HepG2 (cell line): Measurements from ENCODE around the gene EPM2AIP1. TPM values are rescaled to one million over a fixed set of nuclear protein-coding genes. Genes with fewer than 3 reads are reported as not detected.

Experiments used
- ATAC-seq: fragments of 200-7000 bp; cut with Tn5 transposase; 3 replicates; pipeline ENCODE4 v1.9.1; 2020; ENCODE audit warnings: mild to moderate bottlenecking, moderate library complexity
- BruUV-seq: library from RNA; stranded (reverse); fragments of 400-500 nt; replicated peaks from 2 replicates; lab custom pipeline; 2021; lab: Mats Ljungman, UMichigan
- CTCF ChIA-PET: fragments of 300-600 bp; formaldehyde crosslinking; extraction: SDS; loops from one replicate; lab custom pipeline; 2021; ENCODE audit warnings: low total read pairs, inconsistent platforms, low intra/inter-chr PET ratio; lab: Yijun Ruan, JAX
- POLR2A ChIA-PET: fragments of 350-600 bp; sonication (Branson Sonifier 250); formaldehyde crosslinking; loops from one replicate; lab custom pipeline; 2020; ENCODE audit warnings: antibody characterized with exemption, inconsistent platforms; lab: Yijun Ruan, JAX
- DNase-seq: peaks from one replicate; pipeline ENCODE4 v3.0.0-alpha.2; 2015; ENCODE audit warnings: low spot score
- FAIRE-seq: peaks from 3 replicates; lab custom pipeline; 2011; peaks lifted over from hg19 to GRCh38; lab: Jason Lieb, UNC
- H2AFZ ChIP-seq: one replicate; pipeline ENCODE4 v1.6.1; 2011; ENCODE audit warnings: low read length, inconsistent platforms
- H3K27ac ChIP-seq: fragments of 300-600 bp; 3 replicates; pipeline ENCODE4 v1.8.0; 2011; ENCODE audit warnings: mixed run types, mild to moderate bottlenecking, mixed read lengths, low read length, inconsistent platforms; ENCODE audit not compliant: insufficient read depth; ENCODE audit errors: extremely low read length
- H3K27me3 ChIP-seq, 2 experiments: fragments of 200-600 bp in 1 of 2; 2 replicates in 1 of 2; 3 replicates in 1 of 2; pipeline versions ENCODE4 v1.6.0 to v1.8.0; 2011; ENCODE audit warnings: low read length in 2 of 2, mild to moderate bottlenecking in 2 of 2, moderate library complexity in 2 of 2, inconsistent platforms in 1 of 2; ENCODE audit not compliant: insufficient read depth in 2 of 2, control insufficient read depth in 1 of 2
- H3K36me3 ChIP-seq, 2 experiments: fragments of 200-600 bp in 1 of 2; replicated peaks in 1 of 2; 2 replicates in 1 of 2; 3 replicates in 1 of 2; pipeline versions ENCODE4 v1.5.1 to v1.8.0; 2011; ENCODE audit warnings: low read length in 2 of 2, inconsistent platforms in 1 of 2; ENCODE audit not compliant: insufficient read depth in 2 of 2, control insufficient read depth in 1 of 2
- H3K4me1 ChIP-seq: 2 replicates; pipeline ENCODE4 v1.5.1; 2012; ENCODE audit warnings: low read length, inconsistent platforms; ENCODE audit not compliant: insufficient read depth
- H3K4me2 ChIP-seq: 2 replicates; pipeline ENCODE4 v1.6.0; 2011; ENCODE audit warnings: low read depth, low read length, inconsistent platforms
- H3K4me3 ChIP-seq, 3 experiments: fragments of 200-600 bp in 1 of 3; sonication (generic), shearing (Covaris generic) in 1 of 3; replicated peaks in 1 of 3; 2 replicates each; pipeline ENCODE4 v1.5.1; 2011 to 2016; ENCODE audit warnings: low read length in 3 of 3, inconsistent platforms in 2 of 3, low read depth in 2 of 3, mild to moderate bottlenecking in 2 of 3, control low read depth in 1 of 3, mixed read lengths in 1 of 3; ENCODE audit not compliant: insufficient read depth in 1 of 3
- H3K79me2 ChIP-seq: one replicate; pipeline ENCODE4 v1.6.1; 2011; ENCODE audit warnings: low read length, inconsistent platforms; ENCODE audit not compliant: insufficient read depth
- H3K9ac ChIP-seq: 2 replicates; pipeline ENCODE4 v1.6.0; 2011; ENCODE audit warnings: mild to moderate bottlenecking, low read depth, low read length, inconsistent platforms; ENCODE audit not compliant: insufficient read depth
- H3K9me3 ChIP-seq: 2 replicates; pipeline ENCODE4 v1.5.1; 2012; ENCODE audit warnings: mild to moderate bottlenecking, low read length
- H4K20me1 ChIP-seq: 2 replicates; pipeline ENCODE4 v1.6.0; 2011; ENCODE audit warnings: inconsistent platforms, mild to moderate bottlenecking, low read length, moderate library complexity; ENCODE audit not compliant: insufficient read depth
- CC2D1A ChIP-seq: sonication (generic); formaldehyde crosslinking; IDR thresholded peaks from 2 replicates; pipeline ENCODE4 v1.8.1; 2023; ENCODE audit warnings: mild to moderate bottlenecking, missing genetic modification reagents
- CCAR2 ChIP-seq: fragments of 200-400 bp; formaldehyde crosslinking; optimal IDR thresholded peaks from 2 replicates; pipeline ENCODE3; 2018; ENCODE audit warnings: low read depth, mild to moderate bottlenecking, low read length, moderate library complexity
- CCDC6 ChIP-seq: sonication (generic); formaldehyde crosslinking; IDR thresholded peaks from 2 replicates; pipeline ENCODE4 v1.8.1; 2022; ENCODE audit warnings: mild to moderate bottlenecking, missing genetic modification reagents, moderate library complexity
- CEBPG ChIP-seq: IDR thresholded peaks from 2 replicates; pipeline ENCODE4 v1.6.1; 2016
- ISX ChIP-seq: sonication (generic); formaldehyde crosslinking; conservative IDR thresholded peaks from 2 replicates; pipeline ENCODE4 v1.5.0; 2020; ENCODE audit warnings: missing genetic modification reagents
- ONECUT2 ChIP-seq: sonication (generic); formaldehyde crosslinking; IDR thresholded peaks from 2 replicates; pipeline ENCODE4 v1.4.0; 2020; ENCODE audit warnings: missing genetic modification reagents
- RELA ChIP-seq: sonication (generic); formaldehyde crosslinking; IDR thresholded peaks from 2 replicates; pipeline ENCODE4 v1.4.0; 2020; ENCODE audit warnings: missing genetic modification reagents
- SKI ChIP-seq: fragments of 450-650 bp; IDR thresholded peaks from one replicate; pipeline ENCODE4 v1.6.1; 2018; ENCODE audit warnings: mild to moderate bottlenecking; ENCODE audit not compliant: partially characterized antibody
- SNAI1 ChIP-seq: sonication (generic); formaldehyde crosslinking; IDR thresholded peaks from 2 replicates; pipeline ENCODE4 v1.5.0; 2020; ENCODE audit warnings: mild to moderate bottlenecking, missing genetic modification reagents, borderline replicate concordance
- ZNF180 ChIP-seq: sonication (generic); formaldehyde crosslinking; IDR thresholded peaks from 2 replicates; pipeline ENCODE4 v1.4.0; 2020; ENCODE audit warnings: low read depth, missing genetic modification reagents, borderline replicate concordance
- ZNF33B ChIP-seq: sonication (generic); formaldehyde crosslinking; IDR thresholded peaks from 2 replicates; pipeline ENCODE4 v1.5.1; 2020; ENCODE audit warnings: mild to moderate bottlenecking, missing genetic modification reagents
- ZNF367 ChIP-seq: sonication (generic); formaldehyde crosslinking; IDR thresholded peaks from 2 replicates; pipeline ENCODE4 v1.4.0; 2020; ENCODE audit warnings: missing genetic modification reagents, borderline replicate concordance
- ZNF556 ChIP-seq: sonication (generic); formaldehyde crosslinking; IDR thresholded peaks from 2 replicates; pipeline ENCODE4 v1.4.0; 2020; ENCODE audit warnings: mild to moderate bottlenecking, missing genetic modification reagents, borderline replicate concordance
- ZNF672 ChIP-seq: sonication (generic); formaldehyde crosslinking; IDR thresholded peaks from 2 replicates; pipeline ENCODE4 v1.8.1; 2022; ENCODE audit warnings: missing genetic modification reagents
- WGBS: methylation state at CpG from one replicate; pipeline ENCODE4 v1.1.6; 2017; ENCODE audit warnings: low lambda C conversion rate; 5-methylcytosine and 5-hydroxymethylcytosine counted together
- in situ Hi-C: cut with HindIII; loops from 2 replicates; pipeline ENCODE4 v1.10.0; 2017; ENCODE audit warnings: low pct_unique_long_range_greater_than_20kb; ENCODE audit not compliant: extremely low pct_ligation_motif_present
- intact Hi-C: fragments of 100-400 bp; cut with micrococcal nuclease; formaldehyde crosslinking; loops from one replicate; pipeline ENCODE4 v1.10.0; 2022; ENCODE audit not compliant: unreplicated experiment
- polyA plus RNA-seq, 8 experiments: library from polyadenylated mRNA; depleted of rRNA in 3 of 8; stranded (reverse) in 7 of 8; unstranded in 1 of 8; fragments of >200 nt; fragmentation: Illumina TruSeq in 4 of 8; extraction: Trizol in 4 of 8; gene quantifications; 2 replicates each; pipeline versions ENCODE4 v1.2.1 to v1.2.3, GENCODE V29; 2011 to 2016; ENCODE audit warnings: low read depth in 4 of 8, missing spikeins in 1 of 8, mixed read lengths in 1 of 8; ENCODE audit not compliant: insufficient read depth in 1 of 8
- total RNA-seq, 5 experiments: library from RNA; depleted of rRNA; stranded (reverse); fragments of >200 nt; fragmentation: Illumina TruSeq; extraction: Trizol; gene quantifications; 2 replicates each; pipeline ENCODE4 v1.2.3, GENCODE V29; 2016; ENCODE audit warnings: low read depth in 1 of 5
- TF ChIP-seq, protein P1 (sequence below): sonication (generic); IDR thresholded peaks from 2 replicates; pipeline ENCODE4 v1.6.1; 2016; ENCODE audit warnings: low read depth, borderline replicate concordance
- TF ChIP-seq, protein P2 (sequence below): sonication (generic); formaldehyde crosslinking; IDR thresholded peaks from 2 replicates; pipeline ENCODE4 v1.5.0; 2020; ENCODE audit warnings: missing genetic modification reagents, mild to moderate bottlenecking, borderline replicate concordance

The EPM2AIP1 gene
- total and polyA plus RNA-seq, 2 of the 13 experiments (the other 11 are each of a cell fraction or from before 2014, with no cell fraction given) = 10.7 to 23.0 TPM

DNA sequence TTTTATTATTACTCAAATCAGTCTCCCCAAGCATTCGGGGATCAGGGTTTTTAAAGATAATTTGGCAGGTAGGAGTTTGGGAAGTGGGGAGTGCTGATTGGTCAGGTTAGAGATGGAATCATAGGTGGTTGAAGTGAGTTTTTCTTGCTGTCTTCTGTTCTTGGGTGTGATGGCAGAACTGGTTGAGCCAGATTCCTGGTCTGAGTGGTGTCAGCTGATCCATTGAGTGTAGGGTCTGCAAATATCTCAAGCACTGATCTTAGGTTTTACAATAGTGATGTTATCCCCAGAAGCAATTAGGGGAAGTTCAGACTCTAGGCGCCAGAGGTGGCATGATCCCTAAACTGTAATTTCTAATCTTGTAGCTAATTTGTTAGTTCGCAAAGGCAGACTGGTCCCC, 27.5 kb downstream of the EPM2AIP1 start:
- FAIRE-seq = no peak
- 79% methylated on average over 3 of the region's 3 CpGs for WGBS
- no peak overlapping the region for H3K4me2 ChIP-seq

DNA sequence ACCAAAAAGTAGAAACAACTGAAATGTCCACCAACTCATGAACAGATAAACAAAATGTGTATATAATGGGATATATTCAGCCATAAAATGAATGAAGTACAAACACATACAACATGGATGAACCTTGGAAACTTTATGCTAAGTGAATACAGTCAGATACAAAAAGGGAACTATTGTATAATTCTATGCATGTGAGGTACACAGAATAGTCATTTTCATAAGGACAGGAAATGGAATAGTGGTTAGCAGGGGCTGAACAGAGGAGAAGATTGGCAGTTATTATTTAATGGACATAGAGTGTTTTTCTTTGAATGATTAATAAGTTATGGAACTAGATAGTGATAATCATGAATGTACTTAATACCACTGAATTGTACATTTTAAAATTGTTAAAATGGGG, 28.1 kb downstream of the EPM2AIP1 start:
- no peak for DNase-seq
- Histone ChIP-seq H3K36me3 (no peaks in the 10 kb centered on the region), H3K9ac (no peak overlapping the region), H4K20me1 (no peaks in the 10 kb centered on the region), H3K4me2 (no peak overlapping the region), H3K27me3 (no peaks in the 10 kb centered on the region), H3K9me3 (no peaks in the 10 kb centered on the region), H3K79me2 (no peaks in the 10 kb centered on the region), H3K27ac (no peak overlapping the region), H2AFZ (no peak overlapping the region), H3K4me3 (no peak overlapping the region), H3K4me1 (peaks cover 4% of the 10 kb centered on the region)
- FAIRE-seq = no peak
- intact Hi-C loops (no loop called here), in situ Hi-C loops (loop anchor here (25.0 kb wide), 1 partner anchor 228 kb away; no protein-coding TSS in a partner anchor)
- BruUV-seq = no TSS peak
- no peak for ATAC-seq
- ChIA-PET CTCF (no interaction called here), POLR2A (no interaction called here)
- TF ChIP-seq, protein P1, sequence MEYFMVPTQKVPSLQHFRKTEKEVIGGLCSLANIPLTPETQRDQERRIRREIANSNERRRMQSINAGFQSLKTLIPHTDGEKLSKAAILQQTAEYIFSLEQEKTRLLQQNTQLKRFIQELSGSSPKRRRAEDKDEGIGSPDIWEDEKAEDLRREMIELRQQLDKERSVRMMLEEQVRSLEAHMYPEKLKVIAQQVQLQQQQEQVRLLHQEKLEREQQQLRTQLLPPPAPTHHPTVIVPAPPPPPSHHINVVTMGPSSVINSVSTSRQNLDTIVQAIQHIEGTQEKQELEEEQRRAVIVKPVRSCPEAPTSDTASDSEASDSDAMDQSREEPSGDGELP = no peak
- TF ChIP-seq SKI (no peak), CCAR2 (no peak), SNAI1 (no peak), CC2D1A (CRISPR knock-in tag) (no peak), ZNF180 (CRISPR knock-in tag) (no peak)

More for the DNA sequence above, 27.5 kb downstream of the EPM2AIP1 start:
- Histone ChIP-seq H4K20me1 (no peaks in the 10 kb centered on the region), H3K36me3 (no peaks in the 10 kb centered on the region), H3K27ac (no peak overlapping the region), H3K27me3 (no peaks in the 10 kb centered on the region), H2AFZ (no peak overlapping the region), H3K9me3 (no peaks in the 10 kb centered on the region), H3K4me3 (no peak overlapping the region), H3K4me1 (peaks cover 10% of the 10 kb centered on the region), H3K79me2 (no peaks in the 10 kb centered on the region), H3K9ac (no peak overlapping the region)
- POLR2A ChIA-PET = no interaction called here
- in situ Hi-C loops = loop anchor here (25.0 kb wide), 1 partner anchor 228 kb away; no protein-coding TSS in a partner anchor
- no peak for DNase-seq
- TF ChIP-seq ISX (no peak), ZNF33B (no peak), CCDC6 (CRISPR knock-in tag) (no peak), SKI (no peak), ZNF367 (CRISPR knock-in tag) (no peak), CEBPG (CRISPR knock-in tag) (no peak), RELA (CRISPR knock-in tag) (no peak), ONECUT2 (CRISPR knock-in tag) (no peak), ZNF556 (no peak), ZNF672 (CRISPR knock-in tag) (no peak)
- TF ChIP-seq, protein P2, sequence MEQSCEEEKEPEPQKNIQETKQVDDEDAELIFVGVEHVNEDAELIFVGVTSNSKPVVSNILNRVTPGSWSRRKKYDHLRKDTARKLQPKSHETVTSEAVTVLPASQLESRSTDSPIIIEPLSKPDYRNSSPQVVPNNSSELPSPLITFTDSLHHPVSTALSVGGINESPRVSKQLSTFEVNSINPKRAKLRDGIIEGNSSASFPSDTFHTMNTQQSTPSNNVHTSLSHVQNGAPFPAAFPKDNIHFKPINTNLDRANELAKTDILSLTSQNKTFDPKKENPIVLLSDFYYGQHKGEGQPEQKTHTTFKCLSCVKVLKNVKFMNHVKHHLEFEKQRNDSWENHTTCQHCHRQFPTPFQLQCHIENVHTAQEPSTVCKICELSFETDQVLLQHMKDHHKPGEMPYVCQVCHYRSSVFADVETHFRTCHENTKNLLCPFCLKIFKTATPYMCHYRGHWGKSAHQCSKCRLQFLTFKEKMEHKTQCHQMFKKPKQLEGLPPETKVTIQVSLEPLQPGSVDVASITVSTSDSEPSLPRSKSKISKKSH (CRISPR knock-in tag) = no peak
- BruUV-seq = no TSS peak
- ATAC-seq = no peak
- intact Hi-C loops = no loop called here
- CTCF ChIA-PET = no interaction called here
